OCI-LY1 (cell line): ENCODE results near the gene TNFRSF14.

Experiments
- H2AFZ ChIP-seq: fragments of 200-600 bp; sonication (generic), shearing (Covaris generic); 2 replicates; pipeline ENCODE4 v1.6.0; 2014; ENCODE audit warnings: antibody characterized with exemption, mild to moderate bottlenecking, low read length
- H3F3A ChIP-seq: fragments of 200-600 bp; sonication (generic), shearing (Covaris generic); 2 replicates; pipeline ENCODE4 v1.6.0; 2014; ENCODE audit warnings: mild to moderate bottlenecking, antibody characterized with exemption, low read length, moderate library complexity; ENCODE audit not compliant: insufficient read depth
- H3K27ac ChIP-seq: fragments of 200-600 bp; sonication (generic); 2 replicates; pipeline ENCODE4 v1.5.1; 2014; ENCODE audit warnings: low read length, mixed run types, mild to moderate bottlenecking, low read depth; ENCODE audit not compliant: poor library complexity, severe bottlenecking
- H3K27me3 ChIP-seq: fragments of 200-600 bp; sonication (generic); 2 replicates; pipeline ENCODE4 v1.6.0; 2014; ENCODE audit warnings: antibody characterized with exemption, mild to moderate bottlenecking, low read length, moderate library complexity; ENCODE audit not compliant: insufficient read depth
- H3K36me3 ChIP-seq: fragments of 200-600 bp; sonication (generic); 2 replicates; pipeline ENCODE4 v1.6.1; 2014; ENCODE audit warnings: mild to moderate bottlenecking, antibody characterized with exemption, low read length, moderate library complexity, mixed read lengths; ENCODE audit not compliant: insufficient read depth
- H3K4me1 ChIP-seq: fragments of 200-600 bp; sonication (generic); 2 replicates; pipeline ENCODE4 v1.5.1; 2014; ENCODE audit warnings: mild to moderate bottlenecking, low read length, moderate library complexity; ENCODE audit not compliant: insufficient read depth, severe bottlenecking
- H3K4me2 ChIP-seq: fragments of 200-600 bp; sonication (generic), shearing (Covaris generic); 2 replicates; pipeline ENCODE4 v1.6.1; 2014; ENCODE audit warnings: low read length
- H3K4me3 ChIP-seq: fragments of 200-600 bp; sonication (generic); 2 replicates; pipeline ENCODE4 v1.5.1; 2014; ENCODE audit warnings: low read length, low read depth, mild to moderate bottlenecking, mixed read lengths; ENCODE audit not compliant: poor library complexity, severe bottlenecking
- H3K79me2 ChIP-seq: fragments of 200-600 bp; shearing (Covaris generic); 2 replicates; pipeline ENCODE4 v1.6.1; 2016; ENCODE audit warnings: mixed run types, low read length, mixed read lengths; ENCODE audit not compliant: insufficient read depth
- H3K9ac ChIP-seq: fragments of 200-600 bp; sonication (generic), shearing (Covaris generic); 2 replicates; pipeline ENCODE4 v1.6.1; 2014; ENCODE audit warnings: mild to moderate bottlenecking, low read length, mixed read lengths
- H3K9me2 ChIP-seq: fragments of 200-600 bp; sonication (generic), shearing (Covaris generic); 2 replicates; pipeline ENCODE4 v1.6.1; 2014; ENCODE audit warnings: low read depth, mild to moderate bottlenecking, low read length, mixed read lengths
- H3K9me3 ChIP-seq: fragments of 200-600 bp; shearing (Covaris generic); 2 replicates; pipeline ENCODE4 v1.6.1; 2014; ENCODE audit warnings: low read length, mixed read lengths
- H4K20me1 ChIP-seq: fragments of 200-600 bp; sonication (generic), shearing (Covaris generic); 2 replicates; pipeline ENCODE4 v1.6.0; 2016; ENCODE audit warnings: mild to moderate bottlenecking, low read length; ENCODE audit not compliant: insufficient read depth
- EZH2 ChIP-seq: fragments of 200-600 bp; sonication (generic), shearing (Covaris generic); IDR thresholded peaks from 2 replicates; pipeline ENCODE4 v1.8.0; 2017; ENCODE audit warnings: borderline replicate concordance, mixed run types, mild to moderate bottlenecking, antibody characterized with exemption, low read length, moderate library complexity, mixed read lengths
- TF ChIP-seq, protein P1 (sequence below): fragments of 200-600 bp; sonication (generic), shearing (Covaris generic); IDR thresholded peaks from 2 replicates; pipeline ENCODE4 v1.5.1; 2017; ENCODE audit warnings: mild to moderate bottlenecking, antibody characterized with exemption, low read length, moderate library complexity, mixed read lengths

TNFRSF14 gene

DNA sequence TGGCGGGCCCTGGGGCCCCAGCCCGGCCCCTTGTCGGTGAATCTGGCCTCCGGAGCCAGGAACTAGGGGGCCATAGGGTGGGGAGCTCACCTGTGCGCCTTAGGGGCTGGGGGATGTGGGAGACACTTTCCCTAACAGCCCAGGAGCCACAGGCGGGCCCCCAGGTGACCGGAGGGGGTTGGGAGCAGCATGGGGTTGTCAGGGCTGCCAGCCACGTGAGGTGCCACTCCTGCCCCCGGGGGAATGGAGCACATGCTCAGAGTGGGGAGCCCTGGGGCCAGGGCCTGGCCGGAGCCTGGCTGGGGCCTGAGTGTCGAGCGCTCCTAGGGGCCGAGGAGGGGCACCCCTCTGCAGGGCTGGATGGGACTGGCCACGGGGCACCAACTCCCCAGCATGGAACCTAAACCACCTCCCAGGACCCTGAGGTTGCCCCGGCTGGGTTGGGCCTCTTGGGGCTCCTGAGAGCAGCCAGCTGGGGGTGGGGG is 50.3 kb downstream of the TNFRSF14 start:
- TF ChIP-seq, protein P1, sequence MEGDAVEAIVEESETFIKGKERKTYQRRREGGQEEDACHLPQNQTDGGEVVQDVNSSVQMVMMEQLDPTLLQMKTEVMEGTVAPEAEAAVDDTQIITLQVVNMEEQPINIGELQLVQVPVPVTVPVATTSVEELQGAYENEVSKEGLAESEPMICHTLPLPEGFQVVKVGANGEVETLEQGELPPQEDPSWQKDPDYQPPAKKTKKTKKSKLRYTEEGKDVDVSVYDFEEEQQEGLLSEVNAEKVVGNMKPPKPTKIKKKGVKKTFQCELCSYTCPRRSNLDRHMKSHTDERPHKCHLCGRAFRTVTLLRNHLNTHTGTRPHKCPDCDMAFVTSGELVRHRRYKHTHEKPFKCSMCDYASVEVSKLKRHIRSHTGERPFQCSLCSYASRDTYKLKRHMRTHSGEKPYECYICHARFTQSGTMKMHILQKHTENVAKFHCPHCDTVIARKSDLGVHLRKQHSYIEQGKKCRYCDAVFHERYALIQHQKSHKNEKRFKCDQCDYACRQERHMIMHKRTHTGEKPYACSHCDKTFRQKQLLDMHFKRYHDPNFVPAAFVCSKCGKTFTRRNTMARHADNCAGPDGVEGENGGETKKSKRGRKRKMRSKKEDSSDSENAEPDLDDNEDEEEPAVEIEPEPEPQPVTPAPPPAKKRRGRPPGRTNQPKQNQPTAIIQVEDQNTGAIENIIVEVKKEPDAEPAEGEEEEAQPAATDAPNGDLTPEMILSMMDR: no peak
- no peak for TF ChIP-seq EZH2
- H3K9me3 ChIP-seq: no peaks in the 10 kb centered on the region

DNA sequence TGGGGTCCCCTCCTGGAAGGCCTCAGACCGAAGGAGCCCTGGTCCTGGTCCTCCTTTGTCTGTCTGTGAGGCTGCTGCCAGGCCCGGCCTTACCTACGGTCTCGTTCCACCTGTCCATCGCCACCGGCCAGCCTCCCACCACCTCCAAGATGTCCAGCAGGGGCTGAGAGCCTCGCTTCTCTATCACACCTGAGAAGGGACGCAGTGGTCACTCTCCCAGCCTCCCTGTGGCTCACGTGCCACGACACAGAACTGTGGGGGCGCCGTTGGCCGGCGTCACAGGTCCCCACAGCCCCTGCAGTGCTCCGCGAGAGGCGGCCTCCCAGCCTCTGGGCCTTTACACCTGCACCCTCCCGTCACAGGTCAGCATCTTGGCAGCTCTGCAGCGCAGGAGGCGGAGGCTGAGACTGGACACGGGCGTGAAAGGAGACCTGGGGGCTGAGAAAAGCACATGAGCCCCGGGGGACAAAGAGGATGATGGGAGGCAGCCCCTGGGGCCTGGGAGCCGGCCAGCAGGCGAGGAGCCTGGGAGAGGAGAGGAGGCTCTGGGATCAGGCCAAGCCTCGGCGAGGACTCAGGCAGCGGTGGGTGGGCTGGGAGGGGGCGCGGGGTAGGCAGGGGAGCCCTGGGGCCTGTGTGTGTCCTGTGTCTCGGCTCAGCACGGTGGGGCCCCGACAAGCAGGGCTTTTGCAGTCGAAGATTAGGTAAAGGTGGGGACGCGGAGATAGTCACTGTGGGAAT is 50.9 kb downstream of the TNFRSF14 start:
- H3K4me3 ChIP-seq: no peak overlapping the region
- no peaks in the 10 kb centered on the region for H3K9me2 ChIP-seq
- no peaks in the 10 kb centered on the region for H3K79me2 ChIP-seq
- no peaks in the 10 kb centered on the region for H3K9me3 ChIP-seq
- H3K4me2 ChIP-seq: no peak overlapping the region
- TF ChIP-seq, protein P1: no peak
- no peak for TF ChIP-seq EZH2
- H3K36me3 ChIP-seq: no peaks in the 10 kb centered on the region
- no peaks in the 10 kb centered on the region for H3F3A ChIP-seq
- no peak overlapping the region for H3K27ac ChIP-seq
- H3K9ac ChIP-seq: no peak overlapping the region
- H2AFZ ChIP-seq: no peak overlapping the region
- peaks cover 9% of the 10 kb centered on the region; the same call in 1 of the 2 replicates for H3K27me3 ChIP-seq
- no peaks in the 10 kb centered on the region for H3K4me1 ChIP-seq
- H4K20me1 ChIP-seq: no peaks in the 10 kb centered on the region

More for the DNA sequence above, 50.3 kb downstream of the TNFRSF14 start:
- no peaks in the 10 kb centered on the region for H3K9me2 ChIP-seq
- no peak overlapping the region for H3K4me2 ChIP-seq
- H3K27ac ChIP-seq: no peak overlapping the region
- no peaks in the 10 kb centered on the region for H4K20me1 ChIP-seq
- no peaks in the 10 kb centered on the region for H3K4me1 ChIP-seq
- H2AFZ ChIP-seq: no peak overlapping the region
- H3K79me2 ChIP-seq: no peaks in the 10 kb centered on the region
- no peaks in the 10 kb centered on the region for H3K36me3 ChIP-seq
- H3K4me3 ChIP-seq: no peak overlapping the region
- H3F3A ChIP-seq: no peaks in the 10 kb centered on the region
- peaks cover 9% of the 10 kb centered on the region; the same call in 1 of the 2 replicates for H3K27me3 ChIP-seq
- H3K9ac ChIP-seq: no peak overlapping the region

DNA sequence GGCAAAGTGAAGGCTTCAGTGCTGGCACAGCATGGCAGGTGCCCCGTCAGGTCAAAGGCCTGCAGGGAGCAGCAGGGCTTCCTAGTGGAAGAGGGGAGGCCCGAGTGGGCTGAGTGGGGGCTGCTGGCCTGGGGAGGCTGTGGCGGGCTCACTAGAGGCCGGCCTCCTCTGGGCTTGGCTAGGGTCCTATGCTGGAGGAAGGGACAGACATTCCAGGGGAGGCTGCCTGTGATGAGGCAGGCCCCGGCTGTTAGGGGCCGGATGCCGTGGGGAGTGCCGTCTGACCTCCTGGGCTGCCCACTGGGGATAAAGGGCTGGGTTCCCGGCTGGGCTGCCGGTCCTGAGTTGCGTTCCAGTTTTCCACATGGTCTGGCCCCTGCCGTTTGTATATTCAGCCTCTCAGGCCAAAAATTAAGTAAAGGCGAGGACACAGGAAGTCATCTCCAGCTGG is 51.5 kb downstream of the TNFRSF14 start:
- Histone ChIP-seq H3K27me3 (peaks cover 9% of the 10 kb centered on the region; the same call in 1 of the 2 replicates), H2AFZ (no peak overlapping the region), H3K4me1 (no peaks in the 10 kb centered on the region), H3K9ac (no peak overlapping the region), H3K4me3 (no peak overlapping the region), H3K4me2 (no peak overlapping the region), H3F3A (no peaks in the 10 kb centered on the region), H3K79me2 (no peaks in the 10 kb centered on the region), H3K9me3 (no peaks in the 10 kb centered on the region), H3K36me3 (no peaks in the 10 kb centered on the region), H4K20me1 (no peaks in the 10 kb centered on the region), H3K27ac (no peak overlapping the region), H3K9me2 (no peaks in the 10 kb centered on the region)
- TF ChIP-seq, protein P1: no peak
- TF ChIP-seq EZH2: no peak
